Middle frontal gyrus (tissue), 1 donor: ENCODE data around the gene MUC4.
"Not testable (repeated sequence)": the region's sequence is repeated elsewhere in the genome, so short reads cannot be mapped to it uniquely, and the experiment has no call there.

Experiments used
- DNase-seq: peaks from one replicate; pipeline ENCODE4 v3.0.0-alpha.2; 2015; ENCODE audit warnings: low spot score; ENCODE audit errors: extremely low spot score

Gene MUC4

DNA sequence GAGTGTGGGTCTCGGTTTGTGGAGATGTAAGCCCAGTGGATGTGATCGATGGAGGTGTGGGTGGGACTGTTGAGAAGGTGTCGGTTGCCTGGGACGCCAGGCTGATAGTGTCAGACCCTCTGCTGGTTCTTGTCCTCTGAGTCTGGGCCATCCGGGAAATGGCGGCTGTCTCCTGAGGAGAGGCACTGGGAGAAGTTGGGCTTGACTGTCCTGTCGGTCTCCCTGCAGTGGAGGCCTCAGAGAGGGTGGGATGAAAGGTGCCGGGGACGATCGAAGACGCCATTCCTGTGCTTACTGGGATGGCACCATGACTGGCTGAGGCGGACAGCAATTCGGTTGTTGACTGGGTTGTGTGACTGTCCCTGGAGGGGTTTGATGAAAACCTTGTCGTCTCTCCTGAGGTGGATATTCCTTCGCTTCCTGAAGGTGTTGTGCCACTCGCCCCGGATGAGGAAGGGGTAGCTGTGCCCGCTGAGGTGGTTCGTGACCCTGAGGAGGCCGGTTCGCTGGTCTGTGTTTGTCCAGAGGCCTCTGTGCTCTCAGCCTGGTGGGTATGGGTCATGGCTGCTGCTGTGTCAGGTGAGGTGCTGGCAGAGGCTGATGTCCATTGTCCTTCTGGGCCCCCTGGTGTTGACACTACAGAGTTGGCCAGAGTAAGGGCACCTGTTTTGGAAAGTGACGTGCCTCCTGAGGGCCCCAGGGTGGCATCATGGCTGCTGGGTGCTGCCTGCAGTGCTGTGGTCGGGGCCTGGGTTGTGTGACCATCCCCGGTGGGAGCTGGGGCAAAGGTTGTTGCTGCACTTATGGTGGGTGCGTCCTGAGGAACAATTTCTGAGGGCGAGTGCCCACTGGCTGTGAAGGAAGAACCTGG lies 22.8 kb downstream of the MUC4 start:
- no peak for DNase-seq

DNA sequence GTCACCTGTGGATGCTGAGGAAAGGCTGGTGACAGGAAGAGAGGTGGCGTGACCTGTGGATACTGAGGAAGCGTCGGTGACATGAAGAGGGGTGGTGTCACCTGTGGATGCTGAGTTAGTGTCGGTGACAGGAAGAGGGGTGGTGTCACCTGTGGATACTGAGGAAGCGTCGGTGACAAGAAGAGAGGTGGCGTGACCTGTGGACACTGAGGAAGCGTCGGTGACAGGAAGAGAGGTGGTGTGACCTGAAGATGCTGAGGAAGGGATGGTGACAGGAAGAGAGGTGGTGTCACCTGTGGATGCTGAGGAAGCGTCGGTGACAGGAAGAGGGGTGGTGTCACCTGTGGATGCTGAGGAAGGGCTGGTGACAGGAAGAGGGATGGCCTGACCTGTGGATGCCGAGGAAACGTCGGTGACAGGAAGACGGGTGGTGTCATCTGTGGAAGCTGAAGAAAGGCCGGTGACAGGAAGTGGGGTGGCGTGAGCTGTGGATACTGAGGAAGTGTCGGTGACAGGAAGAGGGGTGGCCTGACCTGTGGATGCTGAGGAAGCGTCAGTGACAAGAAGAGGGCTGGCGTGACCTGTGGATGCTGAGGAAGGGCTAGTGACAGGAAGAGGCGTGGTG lies 25.8 kb downstream of the MUC4 start:
- not testable (repeated sequence) for DNase-seq

DNA sequence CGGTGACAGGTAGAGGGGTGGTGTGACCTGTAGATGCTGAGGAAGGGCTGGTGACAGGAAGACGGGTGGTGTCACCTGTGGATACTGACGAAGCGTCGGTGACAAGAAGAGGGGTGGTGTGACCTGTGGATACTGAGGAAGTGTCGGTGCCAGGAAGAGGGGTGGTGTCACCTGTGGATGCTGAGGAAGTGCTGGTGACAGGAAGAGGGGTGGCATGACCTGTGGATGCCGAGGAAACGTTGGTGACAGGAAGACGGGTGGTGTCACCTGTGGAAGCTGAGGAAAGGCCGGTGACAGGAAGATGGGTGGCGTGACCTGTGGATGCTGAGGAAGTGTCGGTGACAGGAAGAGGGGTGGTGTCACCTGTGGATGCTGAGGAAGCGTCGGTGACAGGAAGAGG lies 27.7 kb downstream of the MUC4 start:
- not testable (repeated sequence) for DNase-seq

DNA sequence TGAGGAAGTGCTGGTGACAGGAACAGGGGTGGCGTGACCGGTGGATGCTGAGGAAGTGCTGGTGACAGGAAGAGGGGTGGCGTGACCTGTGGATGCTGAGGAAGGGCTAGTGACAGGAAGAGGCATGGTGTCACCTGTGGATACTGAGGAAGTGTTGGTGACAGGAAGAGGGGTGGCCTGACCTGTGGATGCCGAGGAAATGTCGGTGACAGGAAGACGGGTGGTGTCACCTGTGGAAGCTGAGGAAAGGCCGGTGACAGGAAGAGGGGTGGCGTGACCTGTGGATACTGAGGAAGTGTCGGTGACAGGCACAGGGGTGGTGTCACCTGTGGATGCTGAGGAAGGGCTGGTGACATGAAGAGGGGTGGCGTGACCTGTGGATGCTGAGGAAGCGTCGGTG lies 30.5 kb downstream of the MUC4 start:
- DNase-seq: not testable (repeated sequence)

DNA sequence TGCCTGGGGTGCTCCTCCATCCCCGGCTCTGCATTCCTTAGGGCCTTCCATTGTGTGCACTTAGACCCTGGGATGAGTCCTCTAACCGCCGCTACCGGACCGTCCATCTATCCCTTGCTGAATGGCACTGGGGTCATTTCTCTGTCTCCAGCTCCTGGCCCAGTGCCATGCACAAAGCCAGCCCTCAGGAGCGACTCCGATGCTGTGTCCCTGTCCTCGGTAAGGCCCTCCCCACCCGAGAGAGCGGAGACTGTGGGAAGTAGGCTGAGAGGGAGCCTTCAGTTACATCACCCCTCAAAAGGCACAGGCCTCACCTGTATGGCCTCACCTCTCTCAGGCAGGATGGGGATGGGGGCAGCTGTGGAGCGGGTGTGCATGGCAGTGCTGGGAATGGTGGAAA lies 33.8 kb downstream of the MUC4 start:
- DNase-seq: no peak

DNA sequence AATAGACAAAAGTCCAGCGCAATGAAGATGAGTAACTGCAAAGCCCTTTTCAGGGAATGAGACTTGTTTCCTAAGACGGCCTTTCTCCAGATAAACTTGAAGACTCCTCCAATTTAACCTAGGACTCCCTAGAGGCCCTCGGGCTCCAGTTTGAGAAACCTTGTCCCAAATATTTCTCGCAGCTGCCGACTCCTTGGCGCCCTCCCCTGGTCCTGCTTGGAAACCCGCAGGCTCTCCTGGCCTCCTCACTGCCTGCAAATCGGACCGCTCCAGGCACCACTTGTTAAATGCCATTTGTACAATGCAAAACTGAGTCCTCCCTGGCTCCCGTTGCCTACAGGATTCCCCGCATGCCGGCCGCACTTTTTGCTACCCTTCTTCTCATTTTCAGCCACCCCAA lies 36.8 kb downstream of the MUC4 start:
- no peak for DNase-seq

DNA sequence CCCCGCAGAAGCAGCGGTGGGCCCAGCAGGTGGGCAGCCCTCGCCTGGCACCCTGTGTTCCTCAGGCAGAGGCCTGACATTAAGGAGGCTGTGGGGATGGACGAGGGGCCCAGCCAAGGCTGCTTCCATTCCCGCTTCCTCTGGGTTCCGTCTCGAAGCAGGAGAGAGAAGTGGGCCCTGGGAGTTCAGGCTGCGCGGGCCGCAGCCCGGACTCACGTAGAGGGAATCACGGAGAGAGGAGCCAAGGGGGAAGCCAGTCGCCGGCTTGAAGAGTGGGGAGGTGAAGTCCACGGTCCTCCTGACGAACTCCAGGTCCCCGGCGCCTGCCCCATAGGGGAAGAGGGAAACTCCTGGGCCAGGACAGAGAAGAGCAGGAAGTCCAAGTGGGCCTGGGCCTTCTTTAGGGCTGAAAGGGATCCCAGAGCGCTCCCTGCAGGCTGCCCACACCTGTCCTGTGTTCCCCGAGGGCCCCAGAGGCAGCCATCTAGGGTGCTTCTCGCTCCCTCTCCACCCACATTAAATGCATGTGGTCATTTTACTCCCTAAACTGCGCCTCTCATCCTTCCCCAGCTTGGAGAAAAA lies 37.7 kb downstream of the MUC4 start:
- DNase-seq: no peak

DNA sequence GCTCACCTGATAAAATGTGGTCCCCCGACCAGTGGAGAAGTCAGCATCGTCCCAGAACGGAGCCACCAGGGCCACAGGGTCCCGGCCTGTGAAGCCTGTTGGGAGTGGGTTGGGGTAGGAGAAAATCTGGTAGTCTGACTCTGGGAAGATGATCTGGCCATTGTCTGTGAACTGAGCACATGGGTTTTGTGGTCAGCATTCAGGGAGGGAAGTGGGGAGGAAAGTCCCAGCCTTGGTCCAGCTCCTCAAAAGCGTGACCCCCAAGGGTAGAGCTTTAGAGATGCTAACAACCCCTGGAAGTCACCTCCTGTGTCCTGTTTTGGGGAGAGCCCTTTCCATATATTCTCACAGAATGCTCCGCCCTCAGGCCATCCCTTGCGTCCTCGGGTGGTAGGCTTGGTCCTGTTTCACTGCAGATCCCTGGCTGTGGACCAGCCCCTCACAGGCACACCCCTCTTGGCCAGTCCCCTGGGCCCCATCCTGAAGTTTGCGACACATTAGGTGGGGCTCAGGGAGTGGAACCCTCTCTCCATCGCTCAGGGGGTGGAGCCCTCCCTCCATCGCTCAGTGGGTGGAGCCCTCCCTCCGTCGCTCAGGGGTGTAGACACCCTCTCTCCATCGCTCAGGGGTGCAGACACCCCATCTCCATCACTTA lies 40.0 kb downstream of the MUC4 start:
- no peak for DNase-seq

DNA sequence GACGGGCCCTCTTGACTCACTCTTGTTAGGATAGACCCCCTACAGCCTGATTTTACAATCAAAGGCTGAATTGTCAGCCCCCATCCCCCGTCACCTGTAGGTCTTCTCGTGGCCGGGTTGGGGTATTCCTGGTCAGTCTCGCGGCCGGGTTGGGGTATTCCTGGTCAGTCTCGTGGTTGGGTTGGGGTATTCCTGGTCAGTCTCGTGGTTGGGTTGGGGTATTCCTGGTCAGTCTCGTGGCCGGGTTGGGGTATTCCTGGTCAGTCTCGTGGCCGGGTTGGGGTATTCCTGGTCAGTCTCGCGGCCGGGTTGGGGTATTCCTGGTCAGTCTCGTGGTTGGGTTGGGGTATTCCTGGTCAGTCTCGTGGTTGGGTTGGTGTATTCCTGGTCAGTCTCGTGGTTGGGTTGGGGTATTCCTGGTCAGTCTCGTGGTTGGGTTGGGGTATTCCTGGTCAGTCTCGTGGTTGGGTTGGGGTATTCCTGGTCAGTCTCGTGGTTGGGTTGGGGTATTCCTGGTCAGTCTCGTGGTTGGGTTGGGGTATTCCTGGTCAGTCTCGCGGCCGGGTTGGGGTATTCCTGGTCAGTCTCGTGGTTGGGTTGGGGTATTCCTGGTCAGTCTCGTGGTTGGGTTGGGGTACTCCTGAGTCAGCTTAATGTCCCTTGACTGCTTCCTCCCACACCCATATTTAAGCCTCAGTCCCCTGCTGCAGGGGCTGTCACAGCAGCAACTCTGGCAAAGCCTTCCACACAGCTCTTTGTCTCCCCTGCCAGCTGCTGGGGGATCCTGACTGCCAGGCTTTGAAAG lies 40.7 kb downstream of the MUC4 start:
- DNase-seq: not testable (repeated sequence)

DNA sequence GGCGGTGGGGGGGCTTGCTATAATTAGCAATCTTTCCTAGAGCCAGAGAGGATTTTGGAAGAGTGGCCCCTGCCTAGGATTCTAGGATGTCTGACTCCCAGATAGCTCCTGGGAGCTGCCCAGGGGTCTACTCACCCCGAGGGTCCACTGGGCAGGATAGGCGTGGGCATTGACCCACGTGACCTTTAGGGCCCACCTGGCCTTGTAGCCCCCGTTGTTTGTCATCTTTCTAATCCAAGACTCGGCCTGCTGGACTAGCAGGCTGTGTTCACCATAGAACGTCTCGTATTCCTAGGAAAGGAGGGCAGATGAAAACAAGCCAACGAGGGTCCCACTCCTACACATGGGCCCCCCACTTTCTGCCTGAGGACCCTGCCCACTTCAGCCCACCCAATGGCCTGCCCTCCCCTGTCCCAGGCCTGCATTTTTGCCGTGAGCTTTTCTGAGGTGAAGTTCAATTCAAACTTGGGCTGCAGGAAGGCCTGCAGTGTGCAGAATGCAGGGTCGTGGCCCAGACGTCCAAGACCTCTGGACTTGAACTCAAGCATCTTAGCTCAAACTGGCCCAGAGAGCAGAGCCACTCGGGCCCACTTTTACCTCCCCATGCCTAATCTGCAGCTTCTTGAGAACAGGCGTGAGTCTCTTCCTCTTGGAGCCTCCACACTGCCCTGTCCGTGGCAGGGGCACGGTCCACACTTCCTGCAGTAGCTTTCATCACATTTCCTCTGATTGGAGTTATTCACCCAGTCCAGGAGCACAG lies 41.5 kb downstream of the MUC4 start:
- no peak for DNase-seq

DNA sequence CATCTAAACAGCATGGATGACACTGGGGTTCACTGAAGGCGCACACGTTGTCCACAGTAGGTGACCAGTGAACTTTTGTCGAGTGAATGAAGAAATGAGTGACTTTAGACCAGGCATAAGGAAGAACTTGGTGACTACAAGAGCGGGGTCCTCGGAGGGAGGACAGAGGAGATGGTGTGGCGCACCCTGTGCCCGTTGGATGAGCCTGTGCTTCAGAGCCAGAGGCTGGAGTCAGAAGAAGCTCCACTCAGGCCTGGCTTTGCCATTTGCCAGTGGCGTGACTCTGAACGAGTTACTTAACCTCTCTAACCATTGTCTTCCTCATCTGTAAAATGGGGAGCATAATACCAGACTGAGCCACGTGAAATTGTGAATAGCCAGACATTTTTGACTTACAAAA lies 42.2 kb downstream of the MUC4 start:
- DNase-seq: no peak

DNA sequence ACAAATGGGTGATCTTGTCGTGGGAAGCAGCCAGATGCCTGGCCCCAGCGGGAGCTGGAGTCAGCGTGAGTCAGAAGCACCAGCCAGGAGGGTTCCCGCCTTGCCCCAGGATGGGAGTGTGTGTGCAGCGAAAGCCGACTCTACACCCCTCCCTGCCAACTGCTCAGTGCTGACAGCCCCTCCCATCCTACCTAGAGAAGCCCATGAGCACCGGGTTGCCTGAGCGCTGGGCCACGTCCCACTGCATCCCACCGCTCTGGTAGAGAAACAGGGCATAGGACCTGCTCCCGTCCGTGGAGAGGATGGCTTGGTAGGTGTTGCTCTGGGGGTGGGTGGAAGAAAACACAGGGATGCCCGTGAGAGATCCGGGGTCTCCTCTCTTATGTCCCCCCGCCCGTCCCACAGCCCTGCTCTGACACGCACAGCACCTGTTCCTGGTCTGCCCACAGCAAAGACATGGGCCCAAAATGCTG lies 42.9 kb downstream of the MUC4 start:
- no peak for DNase-seq

DNA sequence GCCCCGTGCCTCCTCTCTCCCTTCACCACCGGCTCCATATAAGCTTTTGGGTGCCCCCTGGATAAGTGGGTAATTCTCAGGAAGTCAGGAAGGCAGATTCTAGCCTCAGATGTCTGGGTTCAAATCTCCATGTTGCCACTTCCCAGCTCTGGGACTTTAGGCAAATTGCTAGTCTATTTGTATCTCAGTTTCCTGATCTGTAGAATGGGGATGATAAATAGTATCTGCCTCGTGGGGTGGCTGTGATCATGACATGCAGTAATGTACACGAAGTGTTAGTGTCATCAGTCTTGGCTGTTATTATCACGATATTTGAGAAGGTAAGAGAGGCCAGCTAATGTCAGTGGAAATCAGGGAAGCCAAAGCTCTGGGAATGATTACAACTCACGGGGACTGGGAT lies 43.3 kb downstream of the MUC4 start:
- DNase-seq: no peak

DNA sequence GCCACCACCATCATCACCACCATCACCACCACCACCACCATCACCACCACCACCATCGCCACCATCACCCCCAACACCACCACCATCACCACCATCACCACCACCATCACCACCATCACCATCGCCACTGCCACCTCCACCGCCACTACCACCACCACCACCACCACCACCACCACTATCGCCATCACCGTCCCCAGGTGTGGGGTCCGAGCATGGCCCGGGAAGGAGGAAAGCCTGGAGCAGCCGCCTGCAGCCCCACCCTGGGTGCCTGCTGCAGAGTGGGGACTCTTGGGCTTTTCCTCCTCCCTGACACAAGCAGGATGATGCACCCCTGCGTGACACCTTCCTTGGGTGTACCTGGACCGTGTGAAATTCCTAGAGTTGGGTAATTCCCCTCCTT lies 43.9 kb downstream of the MUC4 start:
- no peak for DNase-seq

DNA sequence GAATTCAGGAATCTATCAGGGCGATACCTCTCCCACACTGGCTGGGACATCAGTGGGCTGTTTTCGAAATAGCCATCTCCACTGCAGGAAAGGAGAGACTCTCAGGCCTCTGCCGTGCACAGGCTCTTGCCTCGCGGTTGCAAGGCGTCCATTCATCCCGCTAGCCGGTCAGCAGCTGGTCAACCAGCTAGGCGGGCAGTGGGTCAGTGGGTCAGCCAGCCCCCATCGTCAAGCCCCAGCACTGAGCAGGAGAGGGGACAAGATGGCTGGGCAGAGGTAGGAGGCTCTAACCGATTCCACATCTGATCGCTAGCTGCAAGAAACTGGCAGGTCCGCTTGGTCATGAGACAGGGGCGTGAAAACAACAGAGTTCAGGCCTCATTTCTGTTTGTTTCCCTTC lies 45.1 kb downstream of the MUC4 start:
- DNase-seq: no peak

DNA sequence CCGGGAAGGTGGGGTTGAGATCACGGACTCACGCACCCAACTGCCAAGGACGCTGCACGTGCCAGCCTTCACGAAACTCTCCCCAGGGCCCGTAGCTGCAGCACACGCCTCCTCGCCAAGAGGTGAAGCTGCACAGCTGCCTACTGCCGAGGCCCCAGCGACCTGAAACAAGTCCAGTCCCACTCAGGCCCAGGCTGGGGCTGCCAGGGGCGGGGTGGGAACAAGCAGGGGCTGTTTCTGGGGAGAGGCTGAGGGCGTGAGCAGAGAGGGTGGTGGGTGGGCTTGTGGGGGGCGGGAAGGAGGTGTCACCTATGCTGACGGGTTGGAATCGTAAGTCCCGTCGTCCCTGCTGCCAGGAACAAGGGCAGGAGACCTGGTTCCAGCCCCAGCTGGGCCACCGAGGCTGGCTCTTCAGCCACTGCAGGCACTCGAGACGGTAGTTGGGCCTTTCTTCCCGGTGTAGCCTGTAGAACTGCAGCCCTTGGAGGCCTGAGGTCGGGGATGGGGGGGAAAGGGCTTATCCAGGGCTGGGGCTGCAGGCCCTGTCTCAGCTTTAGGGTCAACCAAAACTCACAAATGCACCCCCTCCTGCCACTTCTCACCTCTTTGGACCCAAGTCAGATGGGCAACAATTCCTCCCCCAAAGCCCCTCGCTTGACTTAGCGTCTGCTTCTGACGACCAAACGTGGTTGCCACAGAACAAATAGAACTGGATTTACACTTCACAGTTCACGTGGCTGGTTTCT lies 46.6 kb downstream of the MUC4 start:
- no peak for DNase-seq

DNA sequence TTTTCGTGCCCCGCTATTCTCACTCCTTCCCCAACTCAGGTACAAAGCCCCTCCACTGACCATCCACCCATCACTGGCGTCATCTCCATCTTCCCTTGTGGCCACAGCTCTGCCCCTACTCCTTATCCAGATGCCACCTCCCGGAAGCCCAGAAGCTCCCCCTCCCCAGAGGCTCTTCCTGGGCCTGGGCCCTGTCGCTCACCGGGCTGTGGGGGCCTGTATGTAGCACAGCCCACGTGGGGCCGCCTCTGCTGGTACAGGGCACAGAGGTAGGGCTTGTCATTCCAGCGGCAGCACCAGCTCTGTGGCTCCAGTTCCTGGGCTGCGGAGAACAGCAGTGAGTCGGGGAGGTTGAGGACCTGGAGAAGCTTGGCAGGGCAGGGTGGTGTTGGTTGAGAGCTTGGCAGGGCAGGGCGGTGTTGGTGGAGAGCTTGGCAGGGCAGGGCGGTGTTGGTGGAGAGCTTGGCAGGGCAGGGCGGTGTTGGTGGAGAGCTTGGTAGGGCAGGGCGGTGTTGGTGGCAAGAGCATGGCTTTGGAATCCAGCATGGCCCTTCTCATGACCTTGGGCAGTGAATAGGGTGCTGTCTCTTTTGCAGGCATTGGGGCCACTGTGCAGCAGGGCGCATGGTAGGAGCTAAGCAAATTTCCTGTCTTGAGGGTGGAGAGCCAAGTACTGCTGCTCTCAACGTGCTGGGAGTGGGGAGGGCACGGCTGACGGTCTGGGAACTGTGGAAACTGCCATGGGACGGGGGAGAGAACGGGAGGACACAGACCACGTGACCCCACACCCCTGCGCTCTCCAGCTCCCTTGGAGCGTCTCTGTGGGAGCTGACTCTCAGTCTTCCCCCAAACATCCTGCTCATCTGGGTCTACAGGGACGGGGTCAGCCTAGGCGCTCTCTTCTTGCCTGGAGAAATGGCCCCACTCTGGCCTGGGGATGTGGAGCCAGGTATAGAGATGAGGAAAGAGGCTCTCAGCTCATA lies 47.6 kb downstream of the MUC4 start:
- no peak for DNase-seq

DNA sequence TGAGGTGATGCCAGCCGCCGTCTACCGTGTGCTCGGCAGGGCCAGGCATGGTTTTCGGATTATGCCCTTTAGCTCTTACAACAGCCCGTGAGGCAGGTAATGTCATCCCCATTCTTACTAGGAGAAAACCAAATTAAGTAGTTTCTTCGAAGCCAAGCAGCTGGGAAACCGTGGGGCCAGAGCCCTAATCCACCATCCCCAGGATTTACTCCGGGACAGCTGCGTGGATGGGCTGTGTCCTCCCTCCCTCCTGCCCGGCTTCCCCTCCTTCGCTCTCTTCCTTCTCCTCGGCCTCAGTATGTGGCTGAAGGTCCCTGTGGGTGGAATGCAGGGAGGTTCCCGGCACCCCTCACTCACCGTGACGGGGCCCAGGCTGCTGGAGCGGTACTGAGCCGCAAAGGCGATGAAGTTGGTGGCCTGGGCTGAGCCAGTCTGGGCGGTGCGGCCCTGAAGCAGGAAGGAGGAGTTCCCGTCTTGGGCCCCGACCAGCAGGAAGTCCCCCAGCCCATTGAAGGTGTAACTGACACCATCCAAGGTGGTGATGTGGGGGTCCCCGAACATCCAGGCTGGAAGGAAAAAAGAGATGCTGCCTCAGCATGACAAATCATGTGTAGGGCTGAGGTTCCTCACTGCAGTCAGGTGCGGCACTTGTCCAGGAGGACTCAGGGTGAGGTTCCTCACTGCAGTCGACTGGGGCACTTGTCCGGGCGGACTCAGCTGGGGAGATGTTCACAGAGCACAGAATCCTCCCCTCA lies 48.5 kb downstream of the MUC4 start:
- no peak for DNase-seq
